HG02763 (cell line): Measurements from ENCODE around the gene CAPN12.

ENCODE experiments used
- ATAC-seq: cut with Tn5 transposase; IDR thresholded peaks from one replicate; pipeline ENCODE4 v1.9.1; 2021; ENCODE audit warnings: mild to moderate bottlenecking, moderate library complexity; ENCODE audit not compliant: unreplicated experiment

Gene CAPN12

DNA sequence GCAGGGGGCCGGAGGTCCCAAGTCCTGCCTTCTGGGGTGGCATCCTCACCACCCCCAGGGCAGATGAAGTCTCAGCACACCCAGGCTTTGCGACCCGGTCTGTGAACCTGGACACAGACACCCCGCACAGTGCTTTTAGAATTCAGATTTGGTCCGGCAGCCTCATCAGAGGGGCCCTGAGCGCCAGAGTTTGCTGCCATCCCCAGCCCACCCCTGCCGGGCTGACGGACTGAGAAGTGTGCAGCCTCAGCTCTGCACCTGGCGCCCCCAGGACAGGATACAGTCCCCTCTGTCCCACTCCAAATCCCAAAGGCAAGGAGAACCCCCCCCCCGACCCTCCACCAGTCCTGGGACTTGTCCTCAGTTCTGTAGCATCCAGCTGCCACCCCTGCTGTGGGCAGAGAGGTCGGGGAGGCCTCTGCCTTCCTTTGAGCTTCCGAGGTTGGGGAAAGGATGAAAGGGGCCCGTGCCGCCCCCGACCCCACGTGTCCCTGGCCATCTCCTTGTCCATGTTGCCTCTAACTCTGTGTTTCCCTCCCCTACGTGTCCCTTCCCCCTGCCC lies 16.9 kb downstream of the CAPN12 start:
- no peak for ATAC-seq

GRCh38 chr19:38726761-38727301 lies 17.4 kb downstream of the CAPN12 start:
- ATAC-seq: no peak

DNA sequence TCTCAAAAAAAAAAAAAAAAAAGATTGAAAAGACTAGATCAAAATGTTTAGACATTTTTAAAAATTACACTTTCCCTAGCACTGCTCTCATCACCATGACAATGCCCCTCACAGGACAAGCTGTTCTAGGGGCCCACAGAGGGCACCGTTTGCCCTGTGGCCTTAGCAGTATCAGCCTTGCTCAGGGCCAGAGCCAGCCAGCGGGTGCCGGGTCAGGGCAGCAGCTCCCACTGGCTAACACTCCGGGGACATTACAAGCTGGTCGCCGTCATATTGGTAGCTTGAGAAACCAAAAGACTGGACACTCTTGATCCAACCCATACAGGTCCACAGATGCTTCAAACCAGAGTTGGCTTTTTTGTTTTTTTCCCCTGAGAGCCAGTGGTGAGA lies 18.0 kb downstream of the CAPN12 start:
- ATAC-seq: no peak

GRCh38 chr19:38725469-38726283 lies 18.6 kb downstream of the CAPN12 start:
- no peak for ATAC-seq

GRCh38 chr19:38723990-38724854 lies 20.1 kb downstream of the CAPN12 start:
- no peak for ATAC-seq

DNA sequence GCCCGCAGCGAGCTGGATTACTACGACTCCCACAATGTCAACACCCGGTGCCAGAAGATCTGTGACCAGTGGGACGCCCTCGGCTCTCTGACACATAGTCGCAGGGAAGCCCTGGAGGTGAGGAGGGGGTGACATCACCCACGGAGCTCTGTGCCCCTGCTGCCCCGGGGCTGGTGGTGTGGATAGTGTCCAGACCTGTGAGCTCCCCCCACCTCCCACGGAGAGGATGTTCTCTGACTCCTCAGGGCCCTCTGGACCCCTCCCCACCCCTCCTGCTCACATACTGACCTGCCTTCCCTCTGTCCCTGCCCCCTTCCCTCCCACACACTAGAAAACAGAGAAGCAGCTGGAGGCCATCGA lies 20.7 kb downstream of the CAPN12 start:
- no peak for ATAC-seq

DNA sequence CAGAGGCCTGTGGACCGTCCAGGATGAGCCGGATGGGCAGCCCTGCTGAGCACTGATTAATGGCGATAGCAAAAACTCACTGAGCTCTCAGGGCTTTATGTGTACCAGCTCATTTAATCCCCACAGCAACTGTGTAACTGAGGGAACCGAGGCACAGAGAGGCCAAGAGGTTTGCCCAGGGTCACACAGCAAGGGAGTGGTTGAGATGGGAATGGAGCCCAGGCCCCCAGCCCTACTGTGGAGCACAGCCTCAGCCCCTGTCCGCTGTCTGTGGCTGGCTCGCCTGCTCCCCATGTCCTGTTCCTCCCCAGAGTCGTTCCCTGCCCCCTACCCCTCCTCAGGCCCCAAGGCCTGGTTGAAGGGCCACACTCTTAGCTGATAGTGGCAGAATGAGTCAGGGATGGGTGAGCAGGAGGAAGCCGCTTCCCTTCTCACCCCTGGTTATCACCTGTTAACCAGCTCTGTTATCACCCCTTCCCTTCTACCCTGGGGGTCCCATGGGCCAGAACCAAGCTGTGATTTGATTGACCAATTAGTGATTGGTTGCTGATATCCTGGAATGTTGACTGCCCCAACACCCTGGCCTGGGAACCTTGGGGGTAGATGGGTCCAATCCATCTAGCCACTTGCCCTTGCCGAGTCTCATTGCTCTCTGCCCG lies 21.2 kb downstream of the CAPN12 start:
- no peak for ATAC-seq

- no peak for ATAC-seq
Observed at GRCh38 chr19:38721979-38722773, 22.1 kb downstream of the CAPN12 start.

- ATAC-seq: no peak
Observed at GRCh38 chr19:38721496-38721895, 22.8 kb downstream of the CAPN12 start.

DNA sequence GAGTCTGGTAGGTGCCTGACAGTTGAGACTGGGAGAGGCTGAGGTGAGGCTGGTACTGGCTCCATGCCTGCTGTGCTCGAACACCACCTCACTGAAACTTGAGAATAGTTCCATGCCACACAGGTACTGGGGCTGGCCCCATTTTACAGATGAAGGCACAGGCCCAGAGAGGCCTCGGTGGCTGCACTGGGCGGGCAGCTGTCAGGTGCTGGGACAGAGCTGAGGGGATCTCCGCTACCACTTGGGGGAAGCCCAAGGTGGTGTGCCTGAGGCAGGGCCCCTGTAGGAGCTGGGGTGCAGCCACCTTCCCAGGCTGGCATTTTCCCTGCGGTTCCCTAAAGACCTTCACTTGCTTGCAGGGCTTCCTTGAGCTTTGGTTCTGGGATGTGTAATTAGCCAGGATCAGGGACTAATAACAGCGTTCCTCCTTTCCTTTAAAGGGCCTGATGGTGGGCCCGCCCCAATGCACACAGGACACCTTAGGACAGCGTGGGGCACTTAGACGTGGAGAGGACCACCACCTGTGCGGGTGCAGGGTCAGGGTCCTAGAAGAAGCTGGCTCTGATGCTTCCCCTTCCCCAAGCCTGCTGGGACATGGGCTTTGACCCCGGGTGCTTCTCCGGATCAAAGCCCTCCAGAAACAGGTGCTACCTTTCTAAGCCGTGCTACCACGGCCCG lies 23.6 kb downstream of the CAPN12 start:
- no peak for ATAC-seq

DNA sequence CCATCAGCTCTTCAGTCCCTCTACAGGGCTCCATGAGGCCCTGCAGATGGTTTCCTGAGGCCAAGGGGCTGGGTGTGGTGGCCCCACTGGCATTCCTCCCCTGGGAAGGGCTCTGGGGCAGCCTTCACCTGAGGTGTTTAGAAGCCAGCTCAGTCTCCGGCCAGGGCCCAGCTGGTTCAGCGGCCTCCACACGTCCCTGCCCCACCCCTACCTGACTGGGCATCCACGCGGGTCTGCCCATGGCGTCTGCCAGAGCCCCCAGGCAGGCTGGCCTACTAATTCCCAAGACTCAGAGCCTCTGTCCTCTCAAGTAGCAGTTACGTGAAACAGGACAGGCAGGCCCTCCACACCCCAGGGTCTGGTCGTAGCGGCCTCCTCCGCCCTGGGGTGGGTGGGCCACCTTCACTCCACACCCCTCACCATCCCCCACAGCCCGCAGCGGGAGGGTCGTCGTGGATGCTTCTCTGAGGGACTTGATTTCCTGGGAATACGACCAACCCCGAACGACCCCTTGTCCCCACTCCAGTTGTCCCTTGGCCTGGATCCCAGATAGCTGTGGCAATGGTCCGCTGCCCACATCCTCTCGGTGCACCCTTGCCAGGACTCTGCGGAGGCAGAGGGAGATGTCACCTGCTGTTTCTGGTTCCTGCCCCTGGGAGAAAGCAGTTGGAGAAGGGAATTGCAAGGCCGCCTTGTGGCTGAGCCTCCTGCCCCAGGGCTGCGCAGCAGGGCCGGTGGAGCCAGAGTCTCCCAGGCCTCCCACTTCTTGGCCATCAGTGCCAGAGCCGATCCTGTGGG lies 24.3 kb downstream of the CAPN12 start:
- ATAC-seq: no peak

DNA sequence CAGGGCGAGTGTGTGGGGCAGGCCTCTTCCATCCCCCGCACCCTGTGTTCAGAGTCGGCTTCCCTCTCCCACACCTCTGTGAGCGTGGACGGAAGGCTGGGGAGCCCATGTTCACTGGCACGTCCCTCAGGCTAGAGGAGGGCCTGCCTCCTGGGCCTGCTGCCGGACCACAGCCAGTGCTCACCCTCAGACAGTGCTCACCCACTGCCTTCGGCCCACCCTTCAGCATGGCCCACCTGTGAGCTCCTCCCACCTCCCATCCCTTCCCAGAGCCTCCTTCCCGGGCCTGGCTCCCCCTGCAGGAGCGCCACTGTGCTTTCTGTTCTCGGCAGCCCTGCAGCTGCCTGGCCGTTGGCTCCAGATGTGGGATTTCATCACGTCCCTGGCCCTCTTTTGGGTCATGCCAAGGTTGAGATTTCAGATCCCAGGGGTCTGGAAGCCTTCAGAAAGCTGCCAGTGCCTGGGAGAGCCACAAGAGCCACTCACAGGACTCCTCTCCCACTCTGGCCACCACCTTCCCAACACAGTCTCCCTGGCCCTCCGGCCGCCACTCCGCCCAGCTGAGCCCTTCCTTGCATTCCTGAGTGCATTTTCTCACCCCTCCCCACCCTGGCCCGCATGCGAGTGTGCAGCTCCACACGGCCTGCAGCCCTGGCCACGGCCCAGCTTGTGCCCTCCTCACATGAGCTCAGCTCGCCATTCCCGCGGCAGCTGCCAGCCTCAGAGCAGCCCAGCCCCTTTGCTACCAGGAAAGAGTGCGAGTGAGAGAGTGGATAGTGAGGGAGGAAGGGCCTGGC lies 25.3 kb downstream of the CAPN12 start:
- ATAC-seq: no peak

- ATAC-seq: no peak
Observed at GRCh38 chr19:38717855-38718254, 26.4 kb downstream of the CAPN12 start.

DNA sequence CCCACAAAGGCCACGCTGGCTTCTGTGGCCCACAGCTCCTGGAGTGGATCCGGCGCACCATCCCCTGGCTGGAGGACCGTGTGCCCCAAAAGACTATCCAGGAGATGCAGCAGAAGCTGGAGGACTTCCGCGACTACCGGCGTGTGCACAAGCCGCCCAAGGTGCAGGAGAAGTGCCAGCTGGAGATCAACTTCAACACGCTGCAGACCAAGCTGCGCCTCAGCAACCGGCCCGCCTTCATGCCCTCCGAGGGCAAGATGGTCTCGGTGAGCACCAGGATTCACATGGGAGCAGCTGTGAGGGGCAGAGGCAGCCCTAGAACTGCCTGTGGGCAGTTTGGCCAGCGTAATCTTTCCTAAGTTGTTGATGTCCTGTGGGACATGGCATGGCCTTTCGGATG lies 27.2 kb downstream of the CAPN12 start:
- no peak for ATAC-seq

GRCh38 chr19:38715555-38715954 lies 28.7 kb downstream of the CAPN12 start:
- no peak for ATAC-seq

GRCh38 chr19:38714354-38714778 lies 29.9 kb downstream of the CAPN12 start:
- ATAC-seq: no peak

GRCh38 chr19:38713865-38714264 lies 30.4 kb downstream of the CAPN12 start:
- no peak for ATAC-seq

GRCh38 chr19:38713227-38713649 lies 31.0 kb downstream of the CAPN12 start:
- ATAC-seq: no peak
